GM21423 (cell line): ENCODE measurements around the gene GOLGA6L2.
"Not testable (repeated sequence)": the region's sequence is repeated elsewhere in the genome, so short reads cannot be mapped to it uniquely, and the experiment has no call there.

Experiments
- ATAC-seq: cut with Tn5 transposase; IDR thresholded peaks from one replicate; pipeline ENCODE4 v1.9.1; 2021; ENCODE audit warnings: mild to moderate bottlenecking, moderate library complexity; ENCODE audit not compliant: unreplicated experiment

Gene GOLGA6L2, protein sequence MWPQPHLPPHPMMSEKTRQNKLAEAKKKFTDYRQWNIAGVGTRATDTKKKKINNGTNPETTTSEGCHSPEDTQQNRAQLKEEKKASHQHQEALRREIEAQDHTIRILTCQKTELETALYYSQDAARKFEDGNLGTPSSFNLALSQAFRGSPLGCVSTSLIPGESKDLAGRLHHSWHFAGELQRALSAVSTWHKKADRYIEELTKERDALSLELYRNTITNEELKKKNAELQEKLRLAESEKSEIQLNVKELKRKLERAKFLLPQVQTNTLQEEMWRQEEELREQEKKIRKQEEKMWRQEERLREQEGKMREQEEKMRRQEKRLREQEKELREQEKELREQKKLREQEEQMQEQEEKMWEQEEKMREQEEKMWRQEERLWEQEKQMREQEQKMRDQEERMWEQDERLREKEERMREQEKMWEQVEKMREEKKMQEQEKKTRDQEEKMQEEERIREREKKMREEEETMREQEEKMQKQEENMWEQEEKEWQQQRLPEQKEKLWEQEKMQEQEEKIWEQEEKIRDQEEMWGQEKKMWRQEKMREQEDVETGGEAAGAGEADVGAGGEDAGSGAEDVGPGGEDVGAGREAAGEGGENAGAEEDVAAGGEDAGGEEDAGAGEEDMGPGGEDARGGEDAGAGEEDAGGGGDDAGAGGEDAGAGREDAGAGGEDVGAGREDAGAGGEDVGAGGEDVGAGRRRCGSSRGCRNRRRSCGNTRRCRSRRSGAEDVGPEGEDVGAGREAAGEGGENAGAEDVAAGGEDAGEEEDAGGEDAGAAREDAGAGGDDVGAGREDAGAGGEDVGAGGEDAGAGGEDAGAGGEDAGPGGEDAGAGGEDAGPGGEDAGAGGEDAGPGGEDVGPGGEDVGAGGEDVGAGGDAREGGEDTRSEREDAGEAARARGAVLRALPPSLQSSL

DNA sequence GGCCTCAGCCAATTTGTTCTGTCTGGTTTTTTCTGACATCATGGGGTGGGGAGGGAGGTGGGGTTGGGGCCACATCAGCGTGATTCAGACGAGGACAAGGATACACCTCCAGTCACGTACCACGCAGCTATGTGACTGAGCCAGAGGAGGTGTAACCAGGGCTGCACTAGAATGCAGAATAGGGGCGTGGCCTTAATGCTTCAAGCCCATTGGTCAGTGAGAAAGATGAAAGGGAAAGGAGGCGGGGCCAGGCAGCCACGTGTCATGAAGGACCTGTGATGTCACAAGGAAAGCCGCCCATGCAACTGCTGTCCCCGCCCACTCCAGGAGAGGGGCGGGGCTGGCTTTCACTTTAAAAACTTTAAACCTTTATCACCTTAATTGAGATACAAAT, at the start of gene GOLGA6L2:
Gene GOLGA6L2, minus strand, starts transcription at position 137 of the 394 bp plus-strand sequence. Its CDS starts 62 bp downstream, at position 75.
- ATAC-seq, result no peak

DNA sequence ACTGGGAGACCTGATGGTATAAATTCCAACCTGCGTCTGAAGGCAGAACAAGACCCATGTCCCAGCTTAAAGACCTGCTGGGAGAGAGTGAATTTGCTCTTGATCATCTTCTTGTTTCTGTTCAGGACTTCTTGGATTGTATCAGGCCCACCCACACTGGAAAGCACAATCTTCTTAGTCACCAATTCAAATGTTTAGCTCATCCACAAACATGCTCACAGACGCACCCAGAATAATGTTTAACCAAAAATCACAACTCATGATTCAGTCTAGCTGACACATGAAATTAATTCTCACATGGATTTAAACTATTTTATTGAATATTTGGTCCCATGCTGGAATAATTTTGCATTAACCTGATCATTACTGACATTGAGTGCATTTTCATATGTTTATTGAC, 37.8 kb upstream of the GOLGA6L2 start:
- ATAC-seq, result no peak

DNA sequence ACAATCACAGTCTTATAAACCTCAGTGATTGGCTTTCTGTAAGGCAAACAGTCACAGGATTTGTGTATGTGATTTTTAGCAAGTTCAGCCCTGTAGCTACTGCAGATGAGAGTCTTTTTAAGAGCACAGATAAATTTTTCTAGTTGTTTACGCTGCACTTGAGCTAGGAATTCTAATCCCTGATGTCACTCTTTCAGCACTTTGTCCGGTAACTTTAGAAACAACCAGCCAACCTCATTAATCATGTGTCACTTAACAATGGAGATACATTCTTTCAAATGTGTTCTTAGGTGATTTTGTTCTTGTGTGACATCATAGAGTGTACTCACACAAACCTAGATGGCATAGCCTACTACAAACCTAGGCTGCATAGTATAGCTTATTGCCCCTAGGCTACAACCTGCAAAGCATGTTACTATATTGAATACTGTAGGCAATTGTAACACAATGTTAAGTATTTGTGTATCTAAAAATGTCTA, 36.8 kb upstream of the GOLGA6L2 start:
- no peak for ATAC-seq

DNA sequence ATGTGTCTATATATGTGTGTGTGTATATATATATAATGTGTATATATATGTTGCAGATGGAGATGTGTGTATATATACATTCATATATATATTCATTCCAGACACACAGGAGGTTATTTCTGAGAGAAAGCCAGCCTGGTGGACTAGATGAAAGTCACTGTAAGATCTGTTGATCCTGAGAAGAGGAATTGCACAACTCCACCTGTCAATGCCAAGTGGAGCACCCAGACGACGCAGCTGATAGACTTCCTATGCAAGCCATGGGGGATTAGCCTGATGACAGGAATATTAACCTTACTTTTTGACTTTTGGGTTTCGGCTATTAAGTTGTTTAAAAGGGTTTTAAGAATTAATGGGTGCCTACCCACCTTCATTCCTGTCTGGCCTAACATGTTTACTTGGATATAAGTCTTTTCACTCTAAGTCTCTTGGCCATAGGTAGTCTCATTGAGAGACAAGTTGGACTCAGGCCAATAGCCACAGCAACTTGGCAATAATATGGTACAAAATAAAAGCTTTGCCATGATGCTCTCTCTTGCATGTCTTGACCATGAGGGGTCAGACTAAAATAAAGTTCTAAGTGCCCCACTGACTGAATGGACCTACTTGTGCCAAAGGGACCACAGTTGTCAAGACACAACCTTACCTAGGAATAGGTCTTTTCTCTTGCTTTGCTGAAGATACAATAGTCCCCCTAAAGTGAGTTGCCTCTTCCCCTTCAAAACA, 35.9 kb upstream of the GOLGA6L2 start:
- no peak for ATAC-seq

DNA sequence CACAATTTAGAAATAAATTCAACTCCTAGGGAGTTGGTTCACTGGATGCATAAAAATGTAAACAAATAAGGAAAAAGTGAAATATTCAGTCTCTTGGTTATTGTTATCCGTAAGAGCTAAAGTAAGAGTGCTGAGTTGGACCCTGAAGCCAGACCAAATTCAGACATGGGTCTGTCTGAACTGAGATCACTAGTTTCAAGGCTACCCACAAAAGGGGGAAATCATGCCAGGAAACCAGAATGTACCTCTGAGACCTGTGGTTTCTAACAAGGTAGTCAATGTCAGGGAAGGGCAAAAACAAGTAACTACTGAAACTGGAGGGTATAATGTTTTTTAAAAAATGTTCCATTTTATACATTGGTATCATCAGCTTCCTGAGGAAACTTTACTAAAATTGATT, 35.2 kb upstream of the GOLGA6L2 start:
- no peak for ATAC-seq

DNA sequence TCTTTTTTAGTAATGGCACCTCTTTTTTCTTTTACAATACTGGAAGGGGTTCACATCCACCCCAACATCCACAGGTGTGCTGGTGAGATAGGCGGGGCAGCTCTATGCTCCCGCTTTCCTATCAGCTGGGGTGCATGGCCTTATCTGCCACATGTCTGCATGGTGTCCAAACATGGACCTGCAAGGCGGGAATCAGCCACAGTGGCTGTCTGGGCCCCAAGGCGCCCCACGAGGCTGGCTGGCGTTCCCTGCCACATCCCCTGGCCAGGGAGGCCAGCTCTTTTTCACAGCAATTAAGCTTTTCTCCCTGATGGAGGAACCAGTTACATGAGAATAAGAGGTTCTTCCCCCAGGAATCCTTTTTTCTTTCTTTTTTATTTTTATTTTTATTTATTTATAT, 30.9 kb upstream of the GOLGA6L2 start:
- ATAC-seq, result no peak

DNA sequence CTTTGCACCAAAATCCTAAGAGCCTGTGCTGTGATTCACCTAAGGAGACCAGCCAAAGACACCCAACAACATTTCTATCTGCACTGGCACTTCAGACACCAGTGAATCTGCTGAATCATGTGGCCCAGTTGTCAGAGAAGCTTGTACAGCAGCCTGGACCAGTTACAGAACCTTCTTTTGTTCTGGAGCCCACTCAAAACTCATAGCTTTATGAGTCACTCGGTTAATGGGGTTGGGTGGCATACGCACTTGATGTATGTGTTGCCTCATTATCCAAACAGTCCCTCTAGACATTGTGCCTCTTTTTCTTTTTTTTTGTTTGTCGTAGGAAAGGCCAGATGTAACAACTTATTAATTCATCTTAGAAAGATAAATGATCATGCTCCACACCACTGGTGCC, 25.6 kb upstream of the GOLGA6L2 start:
- ATAC-seq, result no peak

DNA sequence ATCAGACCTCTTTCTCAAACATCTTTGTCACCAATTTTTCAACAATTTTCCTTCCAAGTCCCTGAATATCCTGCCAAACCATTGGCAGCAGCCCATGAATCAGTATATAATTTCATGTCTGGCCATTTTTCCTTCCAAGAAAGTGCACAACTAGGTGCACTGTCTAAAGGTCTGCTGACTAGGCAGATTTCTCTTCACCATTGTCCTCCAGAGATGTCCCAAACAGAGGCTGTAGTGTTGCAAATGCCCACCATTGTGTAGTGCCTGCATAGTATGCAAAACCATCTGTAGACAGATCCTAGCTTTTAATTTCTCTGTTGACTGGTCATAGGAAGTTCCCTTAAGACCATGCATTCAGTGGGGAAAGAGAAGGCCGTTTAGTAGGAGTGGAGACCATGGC, 25.0 kb upstream of the GOLGA6L2 start:
- ATAC-seq, result no peak

DNA sequence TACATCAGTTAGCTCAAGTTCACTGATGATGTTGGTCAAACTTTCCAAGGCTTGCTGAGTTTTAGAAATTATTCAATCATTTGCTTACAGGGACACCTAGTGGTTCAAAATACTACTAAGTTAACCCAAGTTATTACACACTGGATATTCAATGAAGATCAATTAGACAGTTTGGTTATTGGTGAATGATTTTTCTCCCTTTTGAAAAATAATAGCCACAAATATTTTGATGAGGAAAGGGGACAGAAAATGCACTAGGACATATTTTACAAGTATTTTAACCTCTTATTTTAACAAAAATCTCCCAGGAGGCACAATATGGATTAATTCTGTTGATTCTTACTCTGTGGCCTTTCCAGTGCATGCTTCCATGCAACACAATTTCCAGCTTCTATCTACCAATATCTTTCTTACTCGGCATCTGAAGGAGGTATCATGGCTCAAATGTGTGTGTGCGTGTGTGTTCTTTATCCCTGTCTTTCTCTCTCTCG, 20.1 kb upstream of the GOLGA6L2 start:
- ATAC-seq, result no peak

DNA sequence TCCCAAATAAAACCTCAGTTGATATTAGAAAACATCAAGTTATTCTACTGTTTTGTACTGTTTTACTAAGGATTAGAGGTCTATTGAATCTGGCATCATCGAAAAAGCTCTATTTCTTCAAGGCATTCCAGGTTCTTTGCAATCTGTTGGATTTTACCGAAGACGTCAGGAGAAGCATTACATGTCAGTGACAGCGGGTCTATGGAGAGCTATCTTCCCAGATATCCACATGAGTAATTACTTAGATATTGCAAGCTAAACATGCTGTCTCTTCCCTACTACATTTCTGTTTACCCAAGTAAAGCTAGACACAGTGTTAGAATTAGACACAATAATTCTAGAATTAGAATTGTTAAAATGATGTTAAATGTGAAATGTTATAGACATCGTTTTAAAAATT, 10.8 kb upstream of the GOLGA6L2 start:
- ATAC-seq, result no peak

DNA sequence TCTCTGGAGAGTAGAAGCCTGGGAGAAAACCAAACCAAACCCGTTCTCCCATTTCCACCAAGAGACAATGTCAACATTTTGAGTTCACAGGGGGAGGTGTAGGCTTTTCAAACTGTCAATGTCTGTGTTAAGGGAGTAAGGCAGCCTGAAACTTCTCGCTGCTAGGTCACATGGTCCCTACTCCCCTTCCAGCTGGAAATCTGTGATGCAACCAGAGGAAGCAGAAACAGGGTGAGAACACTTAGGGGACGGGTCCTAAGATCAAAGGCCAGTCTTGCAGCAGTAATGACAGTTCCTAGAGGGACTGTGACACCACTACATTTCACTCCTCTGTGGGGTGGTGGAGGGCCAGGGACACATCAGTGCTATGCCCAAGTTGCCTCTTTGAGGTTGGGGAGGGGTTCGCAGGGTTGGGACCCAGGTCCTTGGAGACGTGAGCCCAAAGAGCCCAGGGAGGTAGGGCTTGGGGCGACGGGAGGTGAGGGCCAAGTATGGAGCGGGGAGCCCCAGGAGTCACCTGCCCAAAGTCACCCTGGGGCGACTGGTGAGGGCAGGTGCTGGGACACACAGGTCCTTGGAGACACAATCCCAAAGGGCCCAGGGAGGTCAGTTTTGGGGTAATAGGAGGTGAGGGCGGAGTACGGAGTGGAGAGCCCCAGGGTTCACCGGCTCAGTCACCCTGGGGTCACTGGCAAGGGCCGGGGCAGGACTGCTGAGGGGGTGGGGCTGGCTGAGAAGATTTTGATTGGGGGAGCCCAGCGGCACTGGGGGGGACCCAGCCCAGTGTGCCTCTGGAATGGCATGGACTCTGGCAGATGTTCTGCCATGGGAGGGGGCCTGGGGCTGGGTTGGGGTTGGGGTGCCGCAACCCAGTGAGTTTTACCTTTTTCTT, 582 bp downstream of the GOLGA6L2 start:
- ATAC-seq, result no peak

DNA sequence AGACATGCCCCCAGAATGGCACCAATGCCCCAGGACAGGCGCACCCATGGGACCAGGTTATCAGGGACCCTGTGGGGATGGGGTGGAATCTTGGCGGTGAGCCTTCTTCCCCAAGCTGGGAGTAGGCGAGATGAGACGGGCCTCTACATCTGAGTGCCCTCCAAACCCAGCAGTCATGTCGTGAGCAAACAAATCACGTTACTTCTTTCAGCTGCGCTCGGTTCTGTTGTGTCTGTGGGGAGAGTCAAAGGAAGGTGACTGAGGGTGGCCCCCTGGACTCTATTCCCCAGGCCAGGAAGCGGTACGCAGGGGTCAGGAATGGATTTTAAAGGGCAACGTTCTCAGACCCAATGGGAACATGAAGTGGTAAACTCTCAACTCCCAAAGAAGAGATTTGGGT, 2.8 kb downstream of the GOLGA6L2 start:
- ATAC-seq, result no peak

DNA sequence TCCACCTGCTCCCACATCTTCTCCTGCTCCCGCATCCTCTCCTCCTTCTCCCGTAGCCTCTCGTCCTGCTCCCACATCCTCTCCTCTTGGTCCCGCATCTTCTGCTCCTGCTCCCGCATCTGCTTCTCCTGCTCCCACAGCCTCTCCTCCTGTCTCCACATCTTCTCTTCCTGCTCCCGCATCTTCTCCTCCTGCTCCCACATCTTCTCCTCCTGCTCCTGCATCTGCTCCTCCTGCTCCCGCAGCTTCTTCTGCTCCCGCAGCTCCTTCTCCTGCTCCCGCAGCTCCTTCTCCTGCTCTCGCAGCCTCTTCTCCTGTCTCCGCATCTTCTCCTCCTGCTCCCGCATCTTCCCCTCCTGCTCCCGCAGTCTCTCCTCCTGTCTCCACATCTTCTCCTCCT, 5.8 kb downstream of the GOLGA6L2 start:
- ATAC-seq, result no peak

DNA sequence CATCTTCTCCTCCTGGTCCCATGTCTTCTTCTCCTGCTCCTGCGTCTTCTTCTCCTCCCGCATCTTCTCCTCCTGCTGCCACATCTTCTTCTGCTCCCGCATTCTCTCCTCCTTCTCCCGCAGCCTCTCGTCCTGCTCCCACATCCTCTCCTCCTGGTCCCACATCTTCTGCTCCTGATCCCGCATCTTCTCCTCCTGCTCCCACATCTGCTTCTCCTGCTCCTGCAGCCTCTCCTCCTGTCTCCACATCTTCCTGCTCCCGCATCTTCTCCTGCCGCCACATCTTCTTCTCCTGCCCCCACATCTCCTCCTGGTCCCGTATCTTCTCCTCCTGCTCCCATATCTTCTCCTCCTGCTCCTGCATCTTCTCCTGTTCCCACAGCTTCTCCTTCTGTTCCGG, 6.4 kb downstream of the GOLGA6L2 start:
- no peak for ATAC-seq

DNA sequence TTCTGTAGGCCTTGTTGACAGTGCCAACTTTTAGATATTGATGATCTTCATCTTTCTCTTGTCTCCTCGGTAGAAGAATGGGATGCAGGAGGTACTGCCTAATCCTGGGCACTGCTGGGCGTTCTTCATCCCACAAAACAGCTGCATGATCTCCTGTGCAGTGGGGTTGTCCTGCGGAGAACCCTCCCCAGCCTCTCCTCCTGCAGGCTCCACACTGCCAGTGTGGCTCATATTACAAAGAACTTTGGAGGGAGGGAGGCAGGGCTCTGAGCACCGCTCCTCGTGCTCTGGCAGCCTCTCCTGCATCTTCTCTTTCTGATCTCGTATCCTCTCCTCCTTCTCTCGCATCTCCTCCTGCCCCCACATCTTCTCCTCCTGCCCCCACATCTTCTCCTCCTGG, 7.5 kb downstream of the GOLGA6L2 start:
- no peak for ATAC-seq

DNA sequence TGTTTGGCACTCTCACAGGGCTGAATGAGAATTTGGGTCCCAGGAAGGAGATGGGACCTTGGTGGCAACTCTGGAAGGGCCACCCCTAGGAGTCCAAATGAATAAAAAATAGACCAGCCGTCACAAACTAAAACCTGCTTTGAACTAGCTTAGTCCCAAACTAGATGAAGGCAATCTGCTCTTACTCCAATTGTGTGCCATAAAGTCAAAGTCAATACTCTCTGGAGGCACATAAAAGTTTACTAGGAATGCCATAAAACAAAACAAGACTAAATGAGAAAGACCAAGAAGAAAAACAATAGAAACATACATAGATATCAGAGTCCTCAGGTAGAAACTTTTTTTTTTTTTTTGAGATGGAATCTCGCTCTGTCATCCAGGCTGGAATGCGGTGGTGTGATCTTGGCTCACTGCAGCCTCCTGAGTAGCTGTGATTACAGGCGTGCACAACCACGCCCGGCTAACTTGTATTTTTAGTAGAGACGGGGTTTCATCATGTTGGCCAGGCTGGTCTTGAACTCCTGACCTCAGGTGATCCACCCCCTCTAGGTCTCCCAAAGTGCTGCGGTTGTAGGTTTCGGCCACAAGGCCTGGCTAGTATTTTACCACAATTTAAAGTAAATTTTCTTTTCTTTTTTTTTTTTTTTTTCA, 8.1 kb downstream of the GOLGA6L2 start:
- no peak for ATAC-seq

DNA sequence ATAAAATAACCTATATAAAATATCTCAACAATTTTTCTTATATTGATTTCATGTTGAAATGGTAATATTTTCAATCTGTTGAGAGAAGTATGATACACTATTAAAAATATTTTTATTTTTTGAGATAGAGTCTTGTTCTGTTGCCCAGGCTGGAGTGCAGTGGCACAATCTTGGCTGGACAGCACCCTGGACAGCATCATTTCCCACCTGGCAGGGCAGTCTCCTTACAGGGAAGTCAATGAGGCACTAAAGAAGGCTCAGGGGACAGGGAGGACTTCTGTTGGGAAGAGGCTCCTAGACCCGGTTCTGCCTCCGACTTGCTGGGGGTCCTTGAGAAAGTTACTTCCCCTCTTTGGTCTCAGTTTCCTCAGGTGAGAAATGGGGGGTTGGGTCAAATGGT, 9.4 kb downstream of the GOLGA6L2 start:
- no peak for ATAC-seq

DNA sequence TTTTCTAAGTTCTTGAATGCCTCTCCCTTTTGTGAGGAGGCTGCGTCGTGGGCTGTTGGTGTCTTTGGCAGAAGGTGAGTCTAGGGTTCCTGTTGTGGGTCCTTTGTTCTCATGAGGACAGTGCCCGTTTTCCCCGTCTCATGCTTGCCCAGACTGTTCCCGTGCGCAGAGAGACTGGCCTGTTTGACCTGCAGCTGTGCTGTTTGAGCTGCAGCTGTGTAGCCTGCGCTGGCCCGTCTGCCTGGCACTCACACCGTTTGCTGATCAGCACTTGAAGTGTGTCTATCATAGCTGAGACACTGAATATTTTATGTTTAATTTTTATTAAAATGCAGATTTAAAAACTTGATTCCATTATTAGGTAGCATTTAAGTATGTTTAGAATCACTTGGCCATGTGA, 9.9 kb downstream of the GOLGA6L2 start:
- ATAC-seq, result no peak

DNA sequence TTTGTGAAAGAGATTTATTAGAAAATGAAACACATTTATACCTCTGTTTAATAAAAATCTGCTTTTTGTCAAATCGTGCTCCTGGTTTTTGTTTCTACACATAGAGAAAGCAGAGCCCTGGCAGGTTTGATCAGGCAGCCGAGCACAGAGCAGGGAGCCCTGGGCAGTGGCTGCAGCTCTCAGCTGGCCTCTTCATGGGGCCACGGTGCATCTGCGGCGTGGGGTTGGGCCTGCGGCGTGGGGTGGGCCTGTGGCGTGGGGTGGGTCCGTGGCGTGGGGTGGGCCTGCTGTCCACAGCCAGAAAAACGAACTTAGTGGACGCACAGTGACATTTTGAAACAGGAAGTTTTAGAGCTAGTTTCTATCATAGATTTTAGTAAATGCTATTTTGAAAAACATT, 10.6 kb downstream of the GOLGA6L2 start:
- ATAC-seq, result no peak

DNA sequence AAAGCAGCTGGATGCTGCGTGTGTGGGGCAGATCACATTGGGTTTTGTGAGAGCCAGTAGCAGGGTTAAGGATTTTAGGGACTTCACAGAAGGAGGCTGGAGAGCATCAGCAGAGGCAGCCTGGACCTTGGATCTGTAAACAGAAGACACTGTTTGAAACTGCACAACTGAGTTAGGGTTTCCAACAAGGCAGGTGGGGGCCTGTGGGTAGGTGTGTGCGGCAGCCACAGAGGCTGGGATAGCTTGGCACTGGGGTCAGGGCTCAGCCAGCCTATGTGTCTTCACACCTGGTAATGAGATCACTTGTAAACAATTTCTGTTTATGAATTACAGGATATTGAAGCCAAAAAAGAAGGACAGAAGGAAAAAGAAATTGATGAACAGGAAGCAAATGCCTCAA, 12.3 kb downstream of the GOLGA6L2 start:
- ATAC-seq, result not testable (repeated sequence)
